Stimulated activated effector memory CD8-positive, alpha-beta T cell treated with anti-CD3 and anti-CD28 coated beads, Interleukin-12 subunit alpha, Interleukin-12 subunit beta, amount 100 ng/mL, for 72 hours (primary cell): ENCODE data around the gene ATF2.

Experiments used
- ATAC-seq: fragments of 150-1000 bp; cut with Tn5 transposase; 2 replicates; pipeline ENCODE4 v1.10.0; 2021
- DNase-seq, 2 donors: peaks; one replicate each; pipeline ENCODE4 v3.0.0; 2021 to 2022; ENCODE audit warnings: low spot score in 2 of 2
- H3K27ac Mint-ChIP-seq: one replicate; pipeline ENCODE4 v1.8.0; 2022; ENCODE audit warnings: mild to moderate bottlenecking, mixed read lengths
- H3K36me3 Mint-ChIP-seq: one replicate; pipeline ENCODE4 v1.8.0; 2022; ENCODE audit warnings: mild to moderate bottlenecking, mixed read lengths
- H3K4me1 Mint-ChIP-seq: one replicate; pipeline ENCODE4 v1.8.0; 2022; ENCODE audit warnings: mixed read lengths
- H3K4me3 Mint-ChIP-seq: one replicate; pipeline ENCODE4 v1.8.0; 2022; ENCODE audit warnings: mild to moderate bottlenecking, mixed read lengths
- H3K9me3 Mint-ChIP-seq: one replicate; pipeline ENCODE4 v1.8.0; 2022; ENCODE audit warnings: mixed read lengths

The ATF2 gene

GRCh38 chr2:175175320-175175719 lies 7.3 kb upstream of the ATF2 start:
- no peak overlapping the region for H3K4me3 Mint-ChIP-seq
- no peak overlapping the region for H3K27ac Mint-ChIP-seq
- peaks cover 70% of the 10 kb centered on the region for H3K36me3 Mint-ChIP-seq
- H3K9me3 Mint-ChIP-seq = no peaks in the 10 kb centered on the region
- ATAC-seq (no peak), DNase-seq (no peak)
- H3K4me1 Mint-ChIP-seq = peaks cover 26% of the 10 kb centered on the region

- no peak overlapping the region for H3K4me3 Mint-ChIP-seq
- no peak for ATAC-seq
- peaks cover 26% of the 10 kb centered on the region for H3K4me1 Mint-ChIP-seq
- H3K27ac Mint-ChIP-seq = no peak overlapping the region
- H3K36me3 Mint-ChIP-seq = peaks cover 42% of the 10 kb centered on the region
- DNase-seq = no peak
- no peaks in the 10 kb centered on the region for H3K9me3 Mint-ChIP-seq
Observed at GRCh38 chr2:175170659-175171304, 2.8 kb upstream of the ATF2 start.

GRCh38 chr2:175169191-175169590 lies 1.2 kb upstream of the ATF2 start:
- H3K4me1 Mint-ChIP-seq = peaks cover 24% of the 10 kb centered on the region

GRCh38 chr2:175168564-175168945 lies 552 bp upstream of the ATF2 start:
- Mint-ChIP-seq H3K27ac (peak overlapping the region; percentile 90), H3K4me3 (peak overlapping the region; percentile 82), H3K36me3 (peaks cover 31% of the 10 kb centered on the region), H3K4me1 (peaks cover 24% of the 10 kb centered on the region), H3K9me3 (no peaks in the 10 kb centered on the region)
- DNase-seq (no peak), ATAC-seq (peak; percentile 40)

More at GRCh38 chr2:175169191-175169590, 1.2 kb upstream of the ATF2 start:
- Mint-ChIP-seq H3K27ac (peak overlapping the region; percentile 90), H3K4me3 (peak overlapping the region; percentile 82), H3K9me3 (no peaks in the 10 kb centered on the region), H3K36me3 (peaks cover 33% of the 10 kb centered on the region)
- DNase-seq (no peak), ATAC-seq (no peak)

- Mint-ChIP-seq H3K27ac (peak overlapping the region; percentile 90), H3K36me3 (peaks cover 26% of the 10 kb centered on the region), H3K9me3 (no peaks in the 10 kb centered on the region), H3K4me1 (peaks cover 24% of the 10 kb centered on the region), H3K4me3 (peak overlapping the region; percentile 82)
- ATAC-seq (peak; percentile 4), DNase-seq (peak in 1 of 2 donors; percentile 6)
Observed at GRCh38 chr2:175167076-175167791, 769 bp downstream of the ATF2 start.

GRCh38 chr2:175166216-175166824 lies 1.7 kb downstream of the ATF2 start:
- no peak for ATAC-seq
- Mint-ChIP-seq H3K9me3 (no peaks in the 10 kb centered on the region), H3K4me1 (peaks cover 23% of the 10 kb centered on the region), H3K27ac (peak overlapping the region; percentile 90), H3K4me3 (peak overlapping the region; percentile 82), H3K36me3 (peaks cover 26% of the 10 kb centered on the region)
- DNase-seq = no peak

- H3K27ac Mint-ChIP-seq = no peak overlapping the region
- peaks cover 34% of the 10 kb centered on the region for H3K36me3 Mint-ChIP-seq
- ATAC-seq (no peak), DNase-seq (no peak)
- H3K4me1 Mint-ChIP-seq = peaks cover 18% of the 10 kb centered on the region
- H3K9me3 Mint-ChIP-seq = no peaks in the 10 kb centered on the region
- no peak overlapping the region for H3K4me3 Mint-ChIP-seq
Observed at GRCh38 chr2:175164235-175164634, 3.8 kb downstream of the ATF2 start.

GRCh38 chr2:175158894-175159293 lies 9.1 kb downstream of the ATF2 start:
- peaks cover 34% of the 10 kb centered on the region for H3K4me1 Mint-ChIP-seq
- peaks cover 19% of the 10 kb centered on the region for H3K36me3 Mint-ChIP-seq
- no peak for DNase-seq
- H3K4me3 Mint-ChIP-seq = no peak overlapping the region
- no peaks in the 10 kb centered on the region for H3K9me3 Mint-ChIP-seq
- no peak overlapping the region for H3K27ac Mint-ChIP-seq
- ATAC-seq = no peak

GRCh38 chr2:175156534-175156933 lies 11.5 kb downstream of the ATF2 start:
- Mint-ChIP-seq H3K27ac (no peak overlapping the region), H3K36me3 (peaks cover 19% of the 10 kb centered on the region), H3K4me1 (peaks cover 51% of the 10 kb centered on the region), H3K4me3 (no peak overlapping the region), H3K9me3 (no peaks in the 10 kb centered on the region)
- DNase-seq (no peak), ATAC-seq (no peak)

GRCh38 chr2:175154661-175155082 lies 13.3 kb downstream of the ATF2 start:
- Mint-ChIP-seq H3K4me1 (peaks cover 49% of the 10 kb centered on the region), H3K9me3 (no peaks in the 10 kb centered on the region), H3K36me3 (peaks cover 31% of the 10 kb centered on the region), H3K4me3 (peak overlapping the region; percentile 54), H3K27ac (peak overlapping the region; percentile 91)
- ATAC-seq (peak; percentile 99), DNase-seq (peak in 1 of 2 donors; percentile 60)

- Mint-ChIP-seq H3K27ac (peak overlapping the region; percentile 17), H3K36me3 (peaks cover 46% of the 10 kb centered on the region), H3K4me1 (peaks cover 64% of the 10 kb centered on the region), H3K4me3 (no peak overlapping the region), H3K9me3 (no peaks in the 10 kb centered on the region)
- ATAC-seq (peak; percentile 80), DNase-seq (no peak)
Observed at GRCh38 chr2:175152242-175152641, 15.8 kb downstream of the ATF2 start.

- ATAC-seq = no peak
- no peak overlapping the region for H3K27ac Mint-ChIP-seq
- H3K9me3 Mint-ChIP-seq = no peaks in the 10 kb centered on the region
- no peak for DNase-seq
- no peak overlapping the region for H3K4me3 Mint-ChIP-seq
- H3K4me1 Mint-ChIP-seq = peaks cover 59% of the 10 kb centered on the region
- peaks cover 46% of the 10 kb centered on the region for H3K36me3 Mint-ChIP-seq
Observed at GRCh38 chr2:175151791-175152190, 16.2 kb downstream of the ATF2 start.

- peaks cover 61% of the 10 kb centered on the region for H3K36me3 Mint-ChIP-seq
- ATAC-seq = no peak
- H3K4me3 Mint-ChIP-seq = no peak overlapping the region
- H3K27ac Mint-ChIP-seq = no peak overlapping the region
- H3K9me3 Mint-ChIP-seq = no peaks in the 10 kb centered on the region
- no peak for DNase-seq
- peaks cover 50% of the 10 kb centered on the region for H3K4me1 Mint-ChIP-seq
Observed at GRCh38 chr2:175147186-175147585, 20.8 kb downstream of the ATF2 start.

GRCh38 chr2:175143678-175144077 lies 24.3 kb downstream of the ATF2 start:
- Mint-ChIP-seq H3K4me1 (peaks cover 29% of the 10 kb centered on the region), H3K27ac (no peak overlapping the region), H3K4me3 (no peak overlapping the region), H3K9me3 (no peaks in the 10 kb centered on the region), H3K36me3 (peaks cover 64% of the 10 kb centered on the region)
- no peak for ATAC-seq
- DNase-seq = no peak

- ATAC-seq (no peak), DNase-seq (no peak)
- Mint-ChIP-seq H3K9me3 (no peaks in the 10 kb centered on the region), H3K4me1 (peaks cover 29% of the 10 kb centered on the region), H3K4me3 (no peak overlapping the region), H3K36me3 (peaks cover 59% of the 10 kb centered on the region), H3K27ac (no peak overlapping the region)
Observed at GRCh38 chr2:175143191-175143590, 24.8 kb downstream of the ATF2 start.

- Mint-ChIP-seq H3K36me3 (peaks cover 55% of the 10 kb centered on the region), H3K9me3 (no peaks in the 10 kb centered on the region), H3K4me3 (no peak overlapping the region), H3K27ac (no peak overlapping the region), H3K4me1 (peaks cover 38% of the 10 kb centered on the region)
- no peak for DNase-seq
- peak; percentile 78 for ATAC-seq
Observed at GRCh38 chr2:175140332-175140731, 27.7 kb downstream of the ATF2 start.
